Measurements from ENCODE around the gene USPL1.

- no peak; the same call in 1 of the 2 replicates for TF ChIP-seq TOX (CRISPR knock-in tag; IDR thresholded peaks at IDR 0.05; ENCODE audit: borderline replicate concordance)
- no peak for TF ChIP-seq SNAI2 (CRISPR knock-in tag; IDR thresholded peaks at IDR 0.05)
- no peak for TF ChIP-seq ARNTL (CRISPR knock-in tag; IDR thresholded peaks at IDR 0.05; ENCODE audit: borderline replicate concordance, low read depth)
- TF ChIP-seq ZFP30 (CRISPR knock-in tag; IDR thresholded peaks at IDR 0.05) = no peak; the same call in 1 of the 2 replicates
- TF ChIP-seq PATZ1 (CRISPR knock-in tag; IDR thresholded peaks at IDR 0.05; ENCODE audit: borderline replicate concordance) = no peak
- 0 out of 2 replicates have a peak, but pooled peaks have one; percentile 47 for TF ChIP-seq CSRNP3 (CRISPR knock-in tag; IDR thresholded peaks at IDR 0.05)
- no peak for TF ChIP-seq RARB (CRISPR knock-in tag; IDR thresholded peaks at IDR 0.05)
These were observed at the start of gene USPL1 for GRCh38 chr13:30617315-30618185.

Data from SK-N-SH treated with all-trans-retinoic acid at 6 μM for 48 hours (cell line).